Lower leg skin (tissue), 4 donors: Measurements from ENCODE around the gene CIART. TPM values are rescaled to one million over a fixed set of nuclear protein-coding genes. Genes with fewer than 3 reads are reported as not detected.
A peak's percentile ranks its signal among the peaks of the same experiment; 100 is the strongest.

Experiments used
- DNase-seq, 2 donors: peaks; one replicate each; pipeline ENCODE4 v3.0.0-alpha.2; 2019; ENCODE audit warnings: low spot score in 2 of 2
- H3K4me3 ChIP-seq: fragments of 200-600 bp; sonication (generic); 2 replicates; pipeline ENCODE4 v1.5.1; 2017; ENCODE audit warnings: mild to moderate bottlenecking, low read depth; ENCODE audit not compliant: poor library complexity, severe bottlenecking
- CTCF ChIP-seq, 3 donors: fragments of 450-650 bp; IDR thresholded peaks; one replicate each; pipeline ENCODE4 v1.5.1; 2016; ENCODE audit warnings: antibody characterized with exemption in 3 of 3, mild to moderate bottlenecking in 3 of 3, moderate library complexity in 2 of 3
- POLR2A ChIP-seq, 2 donors: fragments of 450-650 bp; IDR thresholded peaks; one replicate each; pipeline ENCODE4 v1.6.1; 2016 to 2017; ENCODE audit warnings: antibody characterized with exemption in 2 of 2, mild to moderate bottlenecking in 1 of 2, moderate library complexity in 1 of 2
- WGBS, 2 donors: methylation state at CpG; one replicate each; pipeline ENCODE4 v1.1.5; 2018; 5-methylcytosine and 5-hydroxymethylcytosine counted together
- intact Hi-C: fragments of 100-400 bp; cut with DNase I; formaldehyde crosslinking; loops from one replicate; pipeline ENCODE4 v1.15.0; 2023; ENCODE audit warnings: low total_unique reads
- total RNA-seq, 4 donors: library from RNA; depleted of rRNA; stranded (reverse); fragments of >200 nt; gene quantifications; one replicate each; pipeline ENCODE4 v1.1.0, GENCODE V29; 2016

The CIART gene
- total RNA-seq, 4 donors from 2014 or later, result 16.1 to 34.8 (median 23.4) TPM

DNA sequence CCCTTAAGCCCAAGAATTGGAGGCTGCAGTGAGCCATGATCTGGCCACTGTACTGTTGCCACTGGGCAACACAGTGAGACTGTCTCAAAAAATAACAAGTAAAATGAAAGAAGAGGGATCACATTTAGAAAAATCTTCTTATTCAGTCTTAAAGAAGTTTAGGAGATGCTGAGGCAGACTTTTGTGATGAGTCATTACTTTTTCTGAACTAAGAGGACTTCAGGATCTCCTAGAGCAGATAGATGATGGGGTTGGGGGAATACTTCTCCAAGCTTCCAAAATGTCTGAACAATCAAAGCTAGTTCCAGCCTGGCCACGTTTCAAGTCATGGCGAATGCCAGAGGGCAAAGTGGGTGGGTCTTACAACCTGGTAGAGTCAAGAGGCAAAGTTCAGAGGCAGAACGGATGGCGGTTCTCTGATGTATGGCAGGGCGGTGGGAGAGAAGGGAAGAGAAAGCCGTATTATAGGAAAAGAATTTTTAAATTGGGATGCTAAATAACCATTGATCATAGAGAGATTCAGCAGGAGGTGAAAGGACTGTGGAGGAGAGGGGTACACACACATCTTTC, 2.1 kb upstream of the CIART start:
- intact Hi-C loops, result no loop called here
- TF ChIP-seq CTCF (IDR thresholded peaks at IDR 0.05) (no peak), POLR2A (IDR thresholded peaks at IDR 0.05) (no peak)
- WGBS, 2 donors, result 51 to 53% methylated on average over 6 of the region's 6 CpGs
- H3K4me3 ChIP-seq, result no peak overlapping the region
- no peak for DNase-seq

GRCh38 chr1:150281221-150281757, 1.1 kb upstream of the CIART start:
- 2% methylated on average over 15 of the region's 15 CpGs for WGBS, 2 donors
- no peak for TF ChIP-seq POLR2A (IDR thresholded peaks at IDR 0.05)
- peak in 1 of 3 donors; percentile 8 for TF ChIP-seq CTCF (IDR thresholded peaks at IDR 0.05)
- H3K4me3 ChIP-seq, result peak overlapping the region; percentile 21
- peak; percentile 58 to 94 for DNase-seq
- intact Hi-C loops, result no loop called here

GRCh38 chr1:150282558-150282958, 204 bp downstream of the CIART start:
- TF ChIP-seq POLR2A (IDR thresholded peaks at IDR 0.05) (no peak), CTCF (IDR thresholded peaks at IDR 0.05) (no peak)

GRCh38 chr1:150283260-150283659, 906 bp downstream of the CIART start:
- intact Hi-C loops, result no loop called here

More at GRCh38 chr1:150282558-150282958, 204 bp downstream of the CIART start:
- intact Hi-C loops, result no loop called here
- H3K4me3 ChIP-seq, result peak overlapping the region; percentile 10
- DNase-seq, result peak in 1 of 2 donors; percentile 90
- WGBS, 2 donors, result 2 to 5% methylated on average over 21 of the region's 21 CpGs

DNA sequence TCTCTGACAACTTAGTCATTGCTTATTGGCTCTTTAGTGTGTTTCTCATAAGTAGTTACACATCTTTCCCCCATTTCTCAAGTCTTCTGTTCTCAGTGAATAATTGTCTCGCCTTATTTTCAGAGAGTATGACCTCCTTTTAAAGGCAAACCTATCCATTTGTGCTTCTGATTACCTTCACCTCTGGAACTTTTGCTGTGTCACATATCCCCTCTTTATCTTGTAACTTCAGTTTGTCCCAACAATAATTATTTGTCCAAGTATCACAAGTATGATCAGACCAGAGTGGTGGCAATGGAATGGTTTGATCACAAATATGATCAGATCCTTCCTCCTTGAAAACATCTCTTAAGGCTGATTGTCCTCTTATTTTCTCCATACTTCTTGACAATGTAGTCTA, 6.0 kb downstream of the CIART start:
- 84 to 97% methylated on average over 1 of the region's 1 CpG for WGBS, 2 donors
- DNase-seq, result no peak

More at GRCh38 chr1:150283260-150283659, 906 bp downstream of the CIART start:
- no peak overlapping the region for H3K4me3 ChIP-seq
- TF ChIP-seq CTCF (IDR thresholded peaks at IDR 0.05), result no peak
- peak in 1 of 2 donors; percentile 87 for DNase-seq
- WGBS, 2 donors, result 82 to 84% methylated on average over 12 of the region's 12 CpGs

GRCh38 chr1:150288822-150289221, 6.5 kb downstream of the CIART start:
- no peak for DNase-seq
- WGBS, 2 donors, result 94 to 95% methylated on average over 4 of the region's 4 CpGs
- intact Hi-C loops, result no loop called here
- TF ChIP-seq CTCF (IDR thresholded peaks at IDR 0.05) (no peak), POLR2A (IDR thresholded peaks at IDR 0.05) (no peak)
- H3K4me3 ChIP-seq, result no peak overlapping the region

More for the DNA sequence above, 6.0 kb downstream of the CIART start:
- H3K4me3 ChIP-seq, result no peak overlapping the region
- TF ChIP-seq POLR2A (IDR thresholded peaks at IDR 0.05), result no peak
- intact Hi-C loops, result no loop called here
